GM12892 (cell line): Measurements from ENCODE around the gene RBL1.
A peak's percentile ranks its signal among the peaks of the same experiment; 100 is the strongest.
"Not testable (repeated sequence)": the region's sequence is repeated elsewhere in the genome, so short reads cannot be mapped to it uniquely, and the experiment has no call there.

Experiments
- DNase-seq: peaks from one replicate; pipeline ENCODE4 v3.0.0; 2011; ENCODE audit not compliant: insufficient read length
- FAIRE-seq: peaks from 2 replicates; lab custom pipeline; 2011; peaks lifted over from hg19 to GRCh38; lab: Jason Lieb, UNC
- POLR2A ChIP-seq: IDR thresholded peaks from 2 replicates; pipeline ENCODE4 v1.6.1; 2011; ENCODE audit warnings: low read depth, low read length, control low read depth
- POLR2AphosphoS5 ChIP-seq: IDR thresholded peaks from 2 replicates; pipeline ENCODE4 v1.6.1; 2011; ENCODE audit warnings: low read depth, low read length, control low read depth
- TAF1 ChIP-seq: IDR thresholded peaks from 2 replicates; pipeline ENCODE4 v1.6.1; 2011; ENCODE audit warnings: low read depth, mild to moderate bottlenecking, control low read depth, low read length, borderline replicate concordance

Gene RBL1

DNA sequence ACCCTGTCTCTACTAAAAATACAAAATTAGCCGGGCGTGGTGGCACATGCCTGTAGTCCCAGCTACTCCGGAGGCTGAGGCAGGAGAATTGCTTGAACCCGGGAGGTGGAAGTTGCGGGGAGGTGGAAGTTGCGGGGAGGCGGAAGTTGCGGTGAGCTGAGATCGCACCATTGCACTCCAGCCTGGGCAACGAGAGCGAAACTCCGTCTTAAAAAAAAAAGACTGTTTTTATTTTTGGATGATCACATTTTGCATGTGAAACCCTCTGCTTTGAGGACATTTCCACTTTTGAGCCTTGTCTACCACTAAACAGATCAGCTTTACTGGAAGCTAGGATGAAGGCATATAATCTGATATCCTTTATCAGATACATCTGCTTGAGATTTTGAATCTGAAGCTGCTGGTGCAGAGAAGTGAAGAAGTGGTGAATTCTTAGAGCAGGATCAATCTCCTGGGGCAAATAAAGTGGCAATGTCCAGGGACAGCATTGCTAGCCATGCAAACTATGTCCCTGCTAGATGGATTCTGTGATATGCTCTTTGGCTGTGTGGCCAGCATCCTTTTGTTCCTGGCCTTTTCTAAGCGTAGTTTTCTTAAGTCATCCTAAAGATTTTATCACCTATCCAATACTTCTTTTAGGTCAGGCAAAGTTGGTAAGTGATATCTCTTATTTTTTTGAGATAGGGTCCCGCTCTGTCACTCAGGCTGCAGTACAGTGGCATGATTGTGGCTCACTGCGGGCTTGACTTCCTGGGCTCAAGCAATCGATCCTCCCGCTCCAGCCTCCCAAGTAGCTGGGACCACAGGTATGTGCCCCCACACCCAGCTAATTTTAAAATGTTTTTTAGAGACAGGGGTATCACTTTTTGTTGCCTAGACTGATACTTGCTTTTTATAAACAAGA is 23.3 kb downstream of the RBL1 start:
- DNase-seq (no peak), FAIRE-seq (no peak)
- TF ChIP-seq POLR2AphosphoS5 = no peak
- no peak for TF ChIP-seq TAF1
- no peak for TF ChIP-seq POLR2A

DNA sequence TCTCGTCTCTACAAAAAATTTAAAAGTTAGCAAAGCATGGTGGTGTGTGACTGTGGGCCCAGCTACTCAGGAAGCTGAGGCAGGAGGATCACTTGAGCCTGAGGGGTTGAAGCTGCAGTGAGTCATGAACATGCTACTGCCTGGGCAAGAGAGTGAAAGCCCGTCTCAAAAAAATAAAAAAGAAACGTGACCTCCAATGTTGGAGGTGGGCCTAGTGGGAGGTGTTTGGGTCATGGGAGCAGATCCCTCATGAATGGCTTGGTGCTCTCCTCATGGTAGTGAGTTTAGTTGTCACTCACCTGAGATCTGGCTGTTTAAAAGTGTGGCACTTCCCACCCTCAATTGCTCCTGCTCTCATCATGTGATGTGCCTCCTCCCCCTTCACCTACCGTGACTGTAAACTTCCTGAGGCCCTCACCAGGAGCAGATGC is 24.3 kb downstream of the RBL1 start:
- FAIRE-seq = peak; percentile 86
- TF ChIP-seq POLR2AphosphoS5 = no peak; the same call in 1 of the 2 replicates
- no peak for TF ChIP-seq POLR2A
- no peak for TF ChIP-seq TAF1
- no peak for DNase-seq

DNA sequence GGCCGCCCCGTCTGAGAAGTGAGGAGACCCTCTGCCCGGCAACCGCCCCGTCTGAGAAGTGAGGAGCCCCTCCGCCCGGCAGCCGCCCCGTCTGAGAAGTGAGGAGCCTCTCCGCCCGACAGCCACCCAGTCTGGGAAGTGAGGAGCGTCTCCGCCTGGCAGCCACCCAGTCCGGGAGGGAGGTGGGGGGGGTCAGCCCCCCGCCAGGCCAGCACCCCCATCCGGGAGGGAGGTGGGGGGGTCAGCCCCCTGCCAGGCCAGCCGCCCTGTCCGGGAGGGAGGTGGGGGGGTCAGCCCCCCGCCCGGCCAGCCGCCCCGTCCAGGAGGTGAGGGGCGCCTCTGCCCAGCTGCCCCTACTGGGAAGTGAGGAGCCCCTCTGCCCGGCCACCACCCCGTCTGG is 26.2 kb downstream of the RBL1 start:
- FAIRE-seq, DNase-seq: not testable (repeated sequence)

DNA sequence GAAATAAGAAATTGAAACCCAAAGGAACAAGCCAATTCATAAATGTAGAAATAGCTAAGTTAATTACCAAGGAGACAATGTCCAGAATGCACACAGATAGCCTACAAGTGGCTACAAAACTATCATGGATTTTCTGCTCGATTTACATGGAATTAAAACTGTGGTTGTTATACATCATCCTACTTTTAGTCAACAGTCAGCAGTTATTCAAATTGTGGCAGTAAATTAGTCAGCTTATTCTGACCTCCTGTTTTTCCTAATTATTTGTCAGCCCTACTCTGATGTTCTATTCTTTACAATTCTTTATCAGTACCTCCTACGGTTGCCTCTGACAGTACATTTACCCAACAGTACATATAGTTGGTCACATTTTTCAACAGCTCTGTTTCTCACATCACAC is 29.6 kb downstream of the RBL1 start:
- TF ChIP-seq POLR2A = no peak
- no peak for TF ChIP-seq POLR2AphosphoS5
- no peak for TF ChIP-seq TAF1
- FAIRE-seq (no peak), DNase-seq (no peak)

DNA sequence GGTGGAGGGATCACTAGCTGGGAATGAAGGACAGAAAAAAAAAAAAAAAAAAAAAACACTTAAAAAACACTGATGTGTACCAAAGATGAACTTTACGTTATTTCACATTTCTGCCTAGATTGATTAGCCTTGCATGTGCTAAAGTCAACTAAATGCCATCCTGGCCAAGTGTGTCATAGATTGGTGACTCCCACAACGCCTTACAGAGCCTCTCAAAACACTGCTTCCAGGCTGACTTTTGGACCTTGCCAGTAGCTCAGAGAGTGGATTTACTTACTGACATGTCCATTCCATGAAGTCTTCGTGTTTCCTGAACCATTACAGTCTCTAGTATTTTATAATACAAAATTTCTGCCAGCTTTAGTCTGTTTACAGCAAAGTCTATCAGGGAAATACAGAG is 40.5 kb downstream of the RBL1 start:
- DNase-seq (no peak), FAIRE-seq (peak; percentile 62)
- no peak for TF ChIP-seq POLR2A
- TF ChIP-seq TAF1 = no peak
- no peak for TF ChIP-seq POLR2AphosphoS5

DNA sequence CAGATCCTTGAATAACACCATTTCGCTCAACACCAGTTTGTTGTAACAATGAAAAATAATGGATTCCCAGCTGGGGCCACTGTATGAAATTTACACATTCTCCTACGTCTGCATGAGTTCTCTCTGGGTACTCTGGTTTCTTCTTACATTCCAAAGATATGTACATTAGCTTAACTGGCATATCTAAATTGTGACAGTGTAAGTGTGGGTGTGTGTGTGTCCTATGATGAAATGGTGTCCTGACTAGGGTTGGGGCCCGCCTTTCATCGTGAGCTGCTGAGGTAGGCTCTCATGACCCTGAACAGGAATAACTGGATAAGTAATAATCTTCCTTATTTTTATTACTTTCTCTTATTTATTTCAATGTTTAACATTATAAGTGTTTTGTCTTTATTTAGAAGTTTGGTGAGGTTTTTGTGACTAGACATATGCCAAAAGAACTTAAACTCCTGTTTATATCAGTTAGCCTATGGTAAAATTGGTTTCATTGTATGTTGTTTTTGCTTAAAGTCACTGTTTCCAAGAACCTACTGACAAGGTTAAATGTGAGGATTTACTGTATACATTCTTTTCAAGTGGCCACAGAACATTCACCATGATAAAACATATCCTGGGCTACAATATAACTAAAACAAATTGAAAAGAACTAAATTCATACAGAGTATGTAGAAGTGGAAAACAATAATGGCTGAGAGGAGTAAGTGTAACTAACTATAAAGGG is 42.4 kb downstream of the RBL1 start:
- TF ChIP-seq POLR2A (no peak), POLR2AphosphoS5 (no peak)
- FAIRE-seq = no peak

DNA sequence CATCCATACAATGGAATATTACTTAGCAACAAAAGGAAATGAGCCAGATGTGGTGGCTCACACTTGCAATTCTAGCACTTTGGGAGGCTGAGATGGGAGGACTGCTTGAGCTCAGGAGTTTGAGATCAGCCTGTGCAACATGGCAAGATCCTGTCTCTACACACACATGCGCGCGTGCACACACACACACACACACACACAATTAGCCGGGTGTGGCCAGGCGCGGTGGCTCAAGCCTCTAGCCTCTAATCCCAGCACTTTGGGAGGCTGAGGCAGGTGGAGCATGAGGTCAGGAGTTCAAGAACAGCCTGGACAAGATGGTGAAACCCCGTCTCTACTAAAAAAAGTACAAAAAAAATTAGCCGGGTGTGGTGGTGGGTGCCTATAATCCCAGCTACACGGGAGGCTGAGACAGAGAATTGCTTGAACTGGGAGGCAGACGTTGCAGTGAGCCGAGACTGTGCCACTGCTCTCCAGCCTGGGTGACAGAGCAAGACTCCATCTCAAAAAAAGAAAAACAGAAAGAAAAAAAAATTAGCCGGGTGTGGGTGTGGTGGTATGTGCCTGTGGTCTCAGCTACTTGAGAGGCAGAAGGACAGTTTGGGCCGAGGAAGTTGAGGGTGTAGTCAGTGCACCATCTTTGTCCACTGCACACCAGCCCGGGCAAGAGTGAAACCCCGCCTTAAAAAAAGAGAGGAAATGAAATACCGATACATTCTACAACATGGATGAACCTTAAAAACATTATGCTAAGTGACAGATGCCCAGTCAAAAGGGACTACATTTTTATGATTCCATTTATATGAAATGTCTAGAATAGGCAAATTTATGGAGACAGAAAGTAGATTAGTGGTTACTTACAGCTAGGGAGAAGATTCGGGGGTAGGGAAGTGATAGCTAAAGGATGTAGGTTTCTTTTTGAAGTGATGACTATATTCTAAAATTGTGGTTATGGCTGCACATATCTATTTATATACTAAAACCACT is 52.5 kb downstream of the RBL1 start:
- DNase-seq = peak; percentile 17
- 0 out of 2 replicates have a peak, but pooled peaks have one; percentile 23 for TF ChIP-seq POLR2AphosphoS5
- 0 out of 2 replicates have a peak, but pooled peaks have one; percentile 25 for TF ChIP-seq POLR2A
- TF ChIP-seq TAF1 = no peak
- no peak for FAIRE-seq

More for the DNA sequence above, 42.4 kb downstream of the RBL1 start:
- DNase-seq = no peak

DNA sequence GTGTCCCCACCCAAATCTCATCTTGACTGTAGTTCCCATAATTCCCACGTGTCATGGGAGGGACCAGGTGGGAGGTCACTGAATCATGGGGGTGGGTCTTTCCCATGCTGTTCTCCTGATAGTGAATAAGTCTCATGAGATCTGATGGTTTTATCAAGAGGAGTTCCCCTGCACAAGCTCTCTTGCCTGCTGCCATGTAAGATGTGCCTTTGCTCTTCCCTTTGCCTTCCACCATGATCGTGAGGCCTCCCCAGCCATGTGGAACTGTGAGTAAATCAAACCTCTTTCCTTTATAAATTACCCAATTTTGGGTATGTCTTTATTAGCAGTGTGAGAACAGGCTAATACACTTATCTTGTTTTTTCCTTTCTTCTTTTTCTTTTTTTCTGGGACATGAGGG is 56.4 kb downstream of the RBL1 start:
- not testable (repeated sequence) for FAIRE-seq, DNase-seq

DNA sequence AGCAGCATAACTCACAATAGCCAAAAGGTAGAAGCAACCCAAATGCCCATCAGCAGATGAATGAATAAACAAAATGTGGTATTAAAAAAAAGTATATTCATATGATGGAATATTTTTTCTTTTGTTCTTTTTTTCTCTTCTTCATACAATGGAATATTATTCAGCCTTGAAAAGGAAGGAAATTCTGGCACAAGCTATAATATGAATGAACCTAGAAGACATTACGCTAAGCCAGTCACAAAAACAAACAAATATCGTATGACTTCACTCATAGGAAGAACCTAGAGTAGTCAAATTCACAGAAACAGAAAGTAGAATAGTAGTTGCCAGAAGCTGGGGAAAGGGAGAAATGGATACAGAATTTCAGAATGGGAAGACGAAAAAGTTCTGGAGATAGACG is 63.7 kb downstream of the RBL1 start:
- DNase-seq (no peak), FAIRE-seq (no peak)
- no peak for TF ChIP-seq POLR2AphosphoS5
- TF ChIP-seq TAF1 = no peak
- no peak for TF ChIP-seq POLR2A

DNA sequence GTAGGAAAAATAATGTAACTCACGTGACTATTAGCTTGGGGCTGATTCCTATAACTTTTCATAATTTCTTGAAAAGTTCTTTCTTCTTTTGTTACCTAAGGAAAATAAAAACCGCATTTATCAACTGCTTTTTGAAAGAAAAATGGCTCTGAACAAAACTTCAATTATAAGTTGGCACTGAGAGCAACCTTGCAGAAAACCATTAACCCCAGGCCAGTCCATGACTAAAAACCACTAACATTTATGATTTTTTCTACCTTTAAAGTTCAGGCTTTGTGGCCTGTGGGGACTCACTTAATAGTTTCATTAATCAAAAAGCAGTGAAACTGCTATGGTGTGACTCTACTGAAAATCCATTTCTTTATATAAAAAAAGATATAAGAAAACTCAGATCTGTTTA is 75.2 kb downstream of the RBL1 start:
- no peak for FAIRE-seq
- TF ChIP-seq POLR2A = no peak
- TF ChIP-seq TAF1 = no peak
- no peak for TF ChIP-seq POLR2AphosphoS5
- no peak for DNase-seq

DNA sequence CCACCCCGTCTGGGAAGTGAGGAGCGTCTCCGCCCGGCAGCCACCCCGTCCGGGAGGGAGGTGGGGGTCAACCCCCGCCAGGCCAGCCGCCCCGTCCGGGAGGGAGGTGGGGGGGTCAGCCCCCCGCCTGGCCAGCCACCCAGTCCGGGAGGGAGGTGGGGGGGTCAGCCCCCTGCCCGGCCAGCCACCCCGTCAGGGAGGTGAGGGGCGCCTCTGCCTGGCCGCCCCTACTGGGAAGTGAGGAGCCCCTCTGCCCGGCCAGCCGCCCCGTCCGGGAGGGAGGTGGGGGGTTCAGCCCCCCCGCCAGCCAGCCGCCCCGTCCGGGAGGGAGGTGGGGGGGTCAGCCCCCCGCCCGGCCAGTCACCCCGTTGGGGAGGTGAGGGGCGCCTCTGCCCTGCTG is 83.2 kb downstream of the RBL1 start:
- FAIRE-seq, DNase-seq: not testable (repeated sequence)

DNA sequence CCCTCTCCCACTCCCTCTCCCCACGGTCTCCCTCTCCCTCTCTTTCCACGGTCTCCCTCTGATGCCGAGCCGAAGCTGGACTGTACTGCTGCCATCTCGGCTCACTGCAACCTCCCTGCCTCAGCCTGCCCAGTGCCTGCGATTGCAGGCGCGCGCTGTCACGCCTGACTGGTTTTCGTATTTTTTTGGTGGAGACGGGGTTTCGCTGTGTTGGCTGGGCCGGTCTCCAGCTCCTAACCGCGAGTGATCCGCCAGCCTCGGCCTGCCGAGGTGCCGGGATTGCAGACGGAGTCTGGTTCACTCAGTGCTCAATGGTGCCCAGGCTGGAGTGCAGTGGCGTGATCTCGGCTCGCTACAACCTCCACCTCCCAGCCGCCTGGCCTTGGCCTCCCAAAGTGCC is 83.9 kb downstream of the RBL1 start:
- DNase-seq, FAIRE-seq: not testable (repeated sequence)
